Activated CD4-positive, alpha-beta T cell treated with anti-CD3 and anti-CD28 coated beads for 36 hours (primary cell): ENCODE results near the gene SORCS1. TPM values are rescaled to one million over a fixed set of nuclear protein-coding genes. Genes with fewer than 3 reads are reported as not detected.
"Not testable (repeated sequence)": the region's sequence is repeated elsewhere in the genome, so short reads cannot be mapped to it uniquely, and the experiment has no call there.

Source experiments
- ATAC-seq: fragments of 200-7000 bp; cut with Tn5 transposase; one replicate; pipeline ENCODE4 v1.10.0; 2021; ENCODE audit warnings: mild to moderate bottlenecking, moderate library complexity
- CTCF ChIA-PET: fragments of 350-600 bp; sonication (Branson Sonifier 250); formaldehyde crosslinking; loops from one replicate; lab custom pipeline; 2021; ENCODE audit warnings: antibody characterized with exemption; lab: Charles Lee
- POLR2A ChIA-PET: fragments of 350-600 bp; sonication (Branson Sonifier 250); formaldehyde crosslinking; loops from one replicate; lab custom pipeline; 2021; ENCODE audit warnings: antibody characterized with exemption, inconsistent platforms; lab: Charles Lee
- DNase-seq: peaks from one replicate; pipeline ENCODE4 v3.0.0-alpha.2; 2020
- H3K27ac Mint-ChIP-seq: one replicate; pipeline ENCODE4 v1.8.0; 2021; ENCODE audit warnings: mixed read lengths
- H3K27me3 Mint-ChIP-seq: one replicate; pipeline ENCODE4 v1.8.0; 2021; ENCODE audit warnings: mixed read lengths
- H3K36me3 Mint-ChIP-seq: one replicate; pipeline ENCODE4 v1.8.0; 2021; ENCODE audit warnings: low read depth, mixed read lengths
- H3K4me1 Mint-ChIP-seq: one replicate; pipeline ENCODE4 v1.8.0; 2021; ENCODE audit warnings: mixed read lengths
- H3K4me3 Mint-ChIP-seq: one replicate; pipeline ENCODE4 v1.8.0; 2021; ENCODE audit warnings: mild to moderate bottlenecking, moderate library complexity, mixed read lengths
- H3K9me3 Mint-ChIP-seq: one replicate; pipeline ENCODE4 v1.8.0; 2021; ENCODE audit warnings: low read depth, mixed read lengths
- intact Hi-C, 2 experiments: fragments of 100-400 bp; cut with DNase I in 1 of 2; cut with micrococcal nuclease in 1 of 2; formaldehyde crosslinking; loops; one replicate each; pipeline versions ENCODE4 v1.14.2 to v1.15.1; 2022 to 2024; cut with DNase I, micrococcal nuclease
- total RNA-seq, 2 experiments: library from RNA; stranded (reverse); gene quantifications; one replicate each; pipeline ENCODE4 v1.2.3, GENCODE V29; 2021

SORCS1 gene
- total RNA-seq, 2 experiments from 2014 or later, result not detected

DNA sequence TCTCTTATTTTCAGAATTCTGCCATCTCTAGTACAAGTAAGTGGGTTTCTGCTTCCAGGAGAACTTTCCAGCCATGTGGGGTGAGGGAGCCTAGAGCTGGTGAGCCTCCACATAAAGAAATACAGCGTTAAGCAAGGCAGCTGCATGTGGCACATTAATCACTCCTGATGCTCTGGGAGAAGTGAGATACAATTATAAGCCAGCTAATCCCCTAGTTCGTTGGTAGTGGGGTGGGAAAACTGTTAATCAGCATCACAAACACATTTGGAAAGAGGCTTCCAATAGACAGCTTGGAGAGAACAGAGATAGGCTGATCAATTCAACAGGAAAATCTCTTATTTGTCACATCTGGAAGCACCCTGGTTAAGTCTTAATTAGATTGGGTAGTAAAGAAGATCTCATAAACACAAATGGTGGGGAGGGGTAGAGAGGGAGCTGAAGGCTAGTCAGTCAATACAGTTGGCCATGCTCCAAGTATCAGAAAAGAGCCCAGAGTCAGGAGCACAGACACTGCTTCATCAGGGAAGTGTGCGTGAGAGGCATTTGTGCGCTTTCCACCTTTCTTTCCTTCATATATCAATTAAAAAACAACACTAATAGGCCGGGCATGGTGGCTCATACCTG is 130.6 kb downstream of the SORCS1 start:
- Mint-ChIP-seq H3K4me3 (no peak overlapping the region), H3K9me3 (peaks cover 4% of the 10 kb centered on the region), H3K27me3 (peaks cover 2% of the 10 kb centered on the region), H3K27ac (no peak overlapping the region), H3K36me3 (no peaks in the 10 kb centered on the region), H3K4me1 (no peaks in the 10 kb centered on the region)
- intact Hi-C loops, result no loop called here
- ATAC-seq, result no peak
- CTCF ChIA-PET, result no interaction called here
- no peak for DNase-seq
- POLR2A ChIA-PET, result no interaction called here

DNA sequence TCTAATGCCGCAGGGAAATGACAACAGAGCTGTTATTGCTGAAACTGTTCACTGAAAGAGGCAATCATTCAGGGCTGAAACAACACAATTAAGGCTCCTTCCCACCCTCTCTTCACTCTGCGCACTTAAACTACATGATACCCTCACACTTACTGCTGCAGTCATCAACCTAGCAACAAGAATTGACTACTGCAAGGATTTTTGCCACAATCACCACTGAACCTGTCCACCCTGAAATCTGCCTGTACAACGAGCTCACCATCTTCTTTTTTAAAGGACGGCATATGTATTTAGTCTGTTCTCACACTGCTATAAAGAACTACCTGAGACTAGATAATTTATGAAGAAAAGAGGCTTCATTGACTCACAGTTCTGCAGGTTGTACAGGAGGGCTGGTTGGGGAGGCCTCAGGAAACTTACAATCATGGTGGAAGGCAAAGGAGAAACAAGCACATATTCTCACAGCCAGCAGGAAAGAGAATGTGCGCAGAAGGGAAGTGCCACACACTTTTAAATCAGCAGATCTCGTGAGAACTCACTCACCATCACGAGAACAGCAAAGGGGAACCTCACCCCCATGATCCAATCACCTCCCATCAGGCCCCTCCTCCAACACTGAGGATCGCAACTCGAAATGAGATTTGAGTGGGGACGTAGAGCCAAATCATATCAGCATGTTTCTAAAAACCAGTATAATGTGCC is 131.7 kb downstream of the SORCS1 start:
- DNase-seq (no peak), ATAC-seq (no peak)
- H3K27ac Mint-ChIP-seq, result no peak overlapping the region
- H3K9me3 Mint-ChIP-seq, result peaks cover 4% of the 10 kb centered on the region
- H3K36me3 Mint-ChIP-seq, result no peaks in the 10 kb centered on the region
- peaks cover 2% of the 10 kb centered on the region for H3K27me3 Mint-ChIP-seq
- no peaks in the 10 kb centered on the region for H3K4me1 Mint-ChIP-seq
- intact Hi-C loops, result no loop called here
- ChIA-PET CTCF (no interaction called here), POLR2A (no interaction called here)
- no peak overlapping the region for H3K4me3 Mint-ChIP-seq

DNA sequence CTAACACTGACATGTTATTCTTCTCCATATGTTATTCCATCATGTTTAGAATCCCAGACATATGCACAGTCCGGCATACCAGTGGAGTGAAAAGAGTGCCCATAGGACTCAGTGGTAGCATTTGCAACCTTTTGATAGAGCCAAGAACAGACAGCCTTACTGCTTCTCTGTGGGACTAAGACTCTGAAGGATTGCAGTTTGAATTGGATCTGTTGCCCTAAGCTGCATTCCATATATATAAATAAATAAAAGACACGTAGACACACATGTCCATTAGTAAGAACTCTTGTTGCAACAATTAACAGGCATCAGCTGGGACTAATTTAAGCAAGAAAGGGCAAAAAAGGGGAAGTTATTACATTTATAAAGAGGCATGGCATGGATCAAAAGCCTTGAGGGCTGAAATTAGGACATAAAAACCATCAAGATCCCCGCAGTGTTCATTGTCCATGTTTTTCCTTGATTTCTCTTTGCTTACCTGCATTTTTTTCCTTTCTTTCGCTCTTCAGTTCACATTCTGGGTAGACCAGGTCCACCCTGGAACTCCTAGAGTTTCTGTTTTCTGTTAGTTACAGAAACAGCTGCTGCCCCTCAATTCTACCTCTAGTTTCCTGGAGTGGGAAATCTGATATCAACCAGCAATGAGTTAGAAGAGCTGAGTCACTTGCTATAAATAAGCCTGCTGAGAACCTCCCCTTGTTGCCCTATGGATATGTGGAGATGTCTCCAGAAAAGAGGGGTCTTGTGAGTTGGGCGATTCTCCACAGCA is 132.4 kb downstream of the SORCS1 start:
- Mint-ChIP-seq H3K27me3 (peaks cover 2% of the 10 kb centered on the region), H3K27ac (no peak overlapping the region), H3K36me3 (no peaks in the 10 kb centered on the region), H3K9me3 (peaks cover 4% of the 10 kb centered on the region), H3K4me1 (no peaks in the 10 kb centered on the region), H3K4me3 (no peak overlapping the region)
- ChIA-PET POLR2A (no interaction called here), CTCF (no interaction called here)
- intact Hi-C loops, result no loop called here
- ATAC-seq (no peak), DNase-seq (no peak)

DNA sequence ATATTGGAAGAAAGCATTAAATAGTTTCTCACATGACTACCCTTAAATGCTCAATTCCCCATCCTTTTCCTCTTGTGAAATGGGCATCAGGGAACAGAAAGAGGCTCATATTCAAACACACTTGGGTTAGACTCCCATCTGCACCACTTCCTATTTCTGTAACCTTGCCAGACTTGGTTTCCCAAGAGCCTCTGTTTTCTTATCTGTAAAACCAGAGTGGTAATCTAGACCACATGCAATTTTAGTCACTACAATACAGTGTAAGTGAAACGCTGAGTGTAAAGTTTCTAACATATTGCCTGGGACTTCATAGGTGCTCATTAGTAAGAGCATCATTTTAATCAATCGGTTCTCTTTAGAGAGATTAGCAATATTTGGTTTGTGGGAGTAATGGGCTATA is 136.3 kb downstream of the SORCS1 start:
- peaks cover 2% of the 10 kb centered on the region for H3K27me3 Mint-ChIP-seq
- no peaks in the 10 kb centered on the region for H3K36me3 Mint-ChIP-seq
- H3K9me3 Mint-ChIP-seq, result peaks cover 4% of the 10 kb centered on the region
- no peak overlapping the region for H3K4me3 Mint-ChIP-seq
- H3K4me1 Mint-ChIP-seq, result no peaks in the 10 kb centered on the region
- ChIA-PET POLR2A (no interaction called here), CTCF (no interaction called here)
- ATAC-seq (no peak), DNase-seq (no peak)
- H3K27ac Mint-ChIP-seq, result no peak overlapping the region
- intact Hi-C loops, result no loop called here

GRCh38 chr10:107025676-107026075 is 138.8 kb downstream of the SORCS1 start:
- ATAC-seq, result no peak
- Mint-ChIP-seq H3K27me3 (no peaks in the 10 kb centered on the region), H3K27ac (no peak overlapping the region), H3K36me3 (no peaks in the 10 kb centered on the region), H3K4me3 (no peak overlapping the region), H3K4me1 (no peaks in the 10 kb centered on the region), H3K9me3 (peaks cover 3% of the 10 kb centered on the region)
- no peak for DNase-seq
- ChIA-PET POLR2A (no interaction called here), CTCF (no interaction called here)
- intact Hi-C loops, result no loop called here

DNA sequence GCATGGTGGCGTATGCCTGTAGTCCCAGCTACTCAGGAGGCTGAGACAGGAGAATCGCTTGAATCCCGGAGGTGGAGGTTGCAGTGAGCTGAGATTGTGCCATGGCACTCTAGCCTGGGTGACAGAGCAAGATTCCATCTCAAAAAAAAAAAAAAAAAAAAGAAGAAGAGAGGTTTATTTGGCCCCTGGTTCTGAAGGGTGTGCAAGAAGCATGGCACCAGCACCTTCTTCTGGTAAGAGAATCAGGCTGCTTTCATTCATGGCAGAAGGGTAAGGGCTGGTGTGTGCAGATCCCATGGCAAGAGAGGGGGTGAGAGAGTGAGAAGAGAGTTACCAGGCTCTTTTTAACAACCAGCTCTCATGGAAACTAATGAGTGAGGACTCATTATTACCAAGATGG is 140.5 kb downstream of the SORCS1 start:
- H3K4me3 Mint-ChIP-seq, CTCF ChIA-PET: not testable (repeated sequence)

DNA sequence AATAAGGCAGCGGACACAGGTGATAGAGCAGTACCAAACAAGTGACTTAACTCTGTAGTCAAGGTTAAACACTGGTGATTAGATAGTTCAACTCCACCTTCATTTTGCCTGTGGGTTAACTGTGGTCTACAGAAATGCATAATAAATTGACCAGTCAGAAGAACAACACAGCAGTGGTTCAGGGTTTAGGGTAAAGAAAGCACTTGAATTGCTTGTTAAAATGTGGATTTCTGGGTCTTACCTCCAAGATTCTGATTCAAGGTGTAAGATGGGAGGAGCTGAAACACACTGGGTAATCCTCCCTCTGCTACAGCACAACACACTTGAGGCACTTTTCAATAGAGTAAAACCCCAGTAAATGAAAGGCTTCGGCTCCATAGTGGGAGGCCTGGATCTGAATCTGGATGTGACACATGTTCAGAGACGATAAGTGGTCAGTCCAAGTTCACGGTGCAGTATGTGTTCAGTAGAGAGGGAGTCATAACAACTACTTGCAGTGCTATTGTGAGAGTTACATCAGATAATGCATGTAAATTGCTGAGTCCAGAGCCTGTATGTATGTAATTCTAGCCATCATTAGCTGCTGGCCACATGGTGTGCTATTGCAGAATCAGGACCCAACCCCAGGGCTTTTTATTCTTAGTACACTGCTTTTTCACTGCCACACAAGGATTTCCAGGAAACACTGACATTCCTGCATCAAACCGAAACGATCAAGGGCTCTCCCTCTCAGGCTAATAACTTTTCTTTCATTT is 141.7 kb downstream of the SORCS1 start:
- no peaks in the 10 kb centered on the region for H3K36me3 Mint-ChIP-seq
- no peak overlapping the region for H3K4me3 Mint-ChIP-seq
- no peaks in the 10 kb centered on the region for H3K27me3 Mint-ChIP-seq
- H3K27ac Mint-ChIP-seq, result no peak overlapping the region
- no peaks in the 10 kb centered on the region for H3K9me3 Mint-ChIP-seq
- intact Hi-C loops, result no loop called here
- DNase-seq, result no peak
- no peak for ATAC-seq
- ChIA-PET POLR2A (no interaction called here), CTCF (no interaction called here)
- H3K4me1 Mint-ChIP-seq, result no peaks in the 10 kb centered on the region

More for the DNA sequence above, 140.5 kb downstream of the SORCS1 start:
- H3K9me3 Mint-ChIP-seq, H3K27me3 Mint-ChIP-seq, POLR2A ChIA-PET, H3K36me3 Mint-ChIP-seq, H3K27ac Mint-ChIP-seq, intact Hi-C loops, ATAC-seq, DNase-seq, H3K4me1 Mint-ChIP-seq: not testable (repeated sequence)

DNA sequence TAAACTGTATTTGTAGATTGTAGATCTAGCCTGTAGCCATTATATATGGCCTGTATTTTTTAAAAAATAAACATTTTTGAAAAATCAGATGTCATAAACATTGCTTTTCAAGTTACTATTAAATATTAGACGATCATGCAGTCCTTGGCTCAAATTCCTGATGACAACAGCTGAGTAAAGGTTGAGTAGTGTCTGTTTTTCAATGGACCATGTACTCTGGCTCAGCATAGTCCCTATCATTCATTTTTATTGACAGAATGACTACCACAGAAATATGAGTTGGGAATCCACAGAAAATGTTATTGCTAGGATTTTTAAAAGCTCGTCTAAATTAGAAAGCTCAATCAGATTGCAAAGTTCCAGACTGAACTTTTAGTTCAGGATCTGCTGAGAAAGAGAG is 145.4 kb downstream of the SORCS1 start:
- H3K36me3 Mint-ChIP-seq, result no peaks in the 10 kb centered on the region
- H3K9me3 Mint-ChIP-seq, result peaks cover 4% of the 10 kb centered on the region
- no peak for DNase-seq
- no peaks in the 10 kb centered on the region for H3K4me1 Mint-ChIP-seq
- no peak overlapping the region for H3K4me3 Mint-ChIP-seq
- ChIA-PET POLR2A (no interaction called here), CTCF (no interaction called here)
- no peaks in the 10 kb centered on the region for H3K27me3 Mint-ChIP-seq
- no peak overlapping the region for H3K27ac Mint-ChIP-seq
- ATAC-seq, result no peak
- intact Hi-C loops, result no loop called here

- Mint-ChIP-seq H3K4me3 (no peak overlapping the region), H3K4me1 (no peaks in the 10 kb centered on the region), H3K9me3 (peaks cover 4% of the 10 kb centered on the region), H3K36me3 (no peaks in the 10 kb centered on the region), H3K27ac (no peak overlapping the region), H3K27me3 (no peaks in the 10 kb centered on the region)
- ChIA-PET CTCF (no interaction called here), POLR2A (no interaction called here)
- DNase-seq (no peak), ATAC-seq (no peak)
- intact Hi-C loops, result no loop called here
Measured at GRCh38 chr10:107013258-107014006, 151.1 kb downstream of the SORCS1 start.

DNA sequence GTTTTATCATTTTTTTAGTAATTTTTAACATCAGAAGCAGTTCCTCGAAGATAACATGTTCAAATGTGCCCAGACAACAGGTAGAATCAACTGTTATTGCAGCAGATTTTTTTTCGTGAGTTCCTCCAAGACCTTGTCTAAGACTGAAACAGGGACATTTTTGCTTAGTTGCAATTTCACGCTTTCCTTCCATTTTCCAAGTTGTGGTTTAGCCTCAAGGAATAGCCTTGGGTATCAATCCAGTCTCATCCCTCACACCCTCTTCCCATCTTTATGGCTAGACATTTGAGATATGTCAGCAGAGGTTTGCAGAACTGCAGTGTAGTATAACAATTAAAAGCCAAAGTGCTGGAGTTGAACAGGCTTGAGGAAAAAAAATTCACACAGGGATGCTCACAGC is 152.5 kb downstream of the SORCS1 start:
- Mint-ChIP-seq H3K27me3 (no peaks in the 10 kb centered on the region), H3K27ac (no peak overlapping the region), H3K4me1 (no peaks in the 10 kb centered on the region), H3K4me3 (no peak overlapping the region), H3K9me3 (peaks cover 4% of the 10 kb centered on the region), H3K36me3 (no peaks in the 10 kb centered on the region)
- intact Hi-C loops, result no loop called here
- ChIA-PET POLR2A (no interaction called here), CTCF (no interaction called here)
- ATAC-seq (no peak), DNase-seq (no peak)

- no peaks in the 10 kb centered on the region for H3K4me1 Mint-ChIP-seq
- H3K9me3 Mint-ChIP-seq, result peaks cover 4% of the 10 kb centered on the region
- ATAC-seq (no peak), DNase-seq (no peak)
- ChIA-PET CTCF (no interaction called here), POLR2A (no interaction called here)
- H3K27me3 Mint-ChIP-seq, result no peaks in the 10 kb centered on the region
- no peaks in the 10 kb centered on the region for H3K36me3 Mint-ChIP-seq
- no peak overlapping the region for H3K27ac Mint-ChIP-seq
- intact Hi-C loops, result no loop called here
- no peak overlapping the region for H3K4me3 Mint-ChIP-seq
Measured at GRCh38 chr10:107011105-107011504, 153.4 kb downstream of the SORCS1 start.
